Neural progenitor cell (in vitro differentiated cells): ENCODE results near the gene WNT5B. TPM values are rescaled to one million over a fixed set of nuclear protein-coding genes. Genes with fewer than 3 reads are reported as not detected.

Experiments used
- DNase-seq: peaks from one replicate; pipeline ENCODE4 v3.0.0-alpha.2; 2016; ENCODE audit warnings: low spot score
- H2AFZ ChIP-seq: fragments of 200-600 bp; sonication (generic); replicated peaks from 2 replicates; pipeline ENCODE4 v1.6.1; 2016; ENCODE audit warnings: antibody characterized with exemption
- H3F3A ChIP-seq: fragments of 200-600 bp; sonication (generic); 2 replicates; pipeline ENCODE4 v1.6.1; 2016; ENCODE audit warnings: antibody characterized with exemption, low read depth
- H3K27ac ChIP-seq: fragments of 200-600 bp; sonication (generic); 2 replicates; pipeline ENCODE4 v1.5.1; 2016; ENCODE audit warnings: mild to moderate bottlenecking
- H3K27me3 ChIP-seq: fragments of 200-600 bp; sonication (generic); 2 replicates; pipeline ENCODE4 v1.6.1; 2016; ENCODE audit warnings: mild to moderate bottlenecking, moderate library complexity
- H3K36me3 ChIP-seq: fragments of 200-600 bp; sonication (generic); 2 replicates; pipeline ENCODE4 v1.5.1; 2016
- H3K4me1 ChIP-seq: fragments of 200-600 bp; sonication (generic); 2 replicates; pipeline ENCODE4 v1.6.1; 2016; ENCODE audit warnings: mixed run types
- H3K4me2 ChIP-seq: fragments of 200-600 bp; sonication (generic); 2 replicates; pipeline ENCODE4 v1.6.1; 2016
- H3K4me3 ChIP-seq: fragments of 200-600 bp; sonication (generic); 2 replicates; pipeline ENCODE4 v1.5.1; 2016
- H3K79me2 ChIP-seq: fragments of 200-600 bp; sonication (generic); 2 replicates; pipeline ENCODE4 v1.6.1; 2016; ENCODE audit warnings: low read depth
- H3K9ac ChIP-seq: fragments of 200-600 bp; sonication (generic); 2 replicates; pipeline ENCODE4 v1.6.1; 2016
- H3K9me3 ChIP-seq: fragments of 200-600 bp; sonication (generic); 2 replicates; pipeline ENCODE4 v1.5.1; 2016; ENCODE audit warnings: low read depth
- H4K20me1 ChIP-seq: fragments of 200-600 bp; sonication (generic); 2 replicates; pipeline ENCODE4 v1.6.1; 2016; ENCODE audit warnings: low read depth
- H3K27ac Mint-ChIP-seq: 3 replicates; pipeline ENCODE4 v1.8.0; 2021; ENCODE audit warnings: mixed read lengths
- H3K27me3 Mint-ChIP-seq: 2 replicates; pipeline ENCODE4 v1.8.0; 2022; ENCODE audit warnings: low read depth, mild to moderate bottlenecking, inconsistent platforms, moderate library complexity, mixed read lengths; ENCODE audit not compliant: insufficient read depth
- H3K36me3 Mint-ChIP-seq: 3 replicates; pipeline ENCODE4 v1.8.0; 2021; ENCODE audit warnings: mixed read lengths
- H3K4me1 Mint-ChIP-seq: 3 replicates; pipeline ENCODE4 v1.8.0; 2021; ENCODE audit warnings: mixed read lengths
- H3K4me3 Mint-ChIP-seq: 3 replicates; pipeline ENCODE4 v1.8.0; 2021; ENCODE audit warnings: mild to moderate bottlenecking, moderate library complexity, mixed read lengths
- H3K9me3 Mint-ChIP-seq: 3 replicates; pipeline ENCODE4 v1.8.0; 2020; ENCODE audit warnings: mixed read lengths
- CTCF ChIP-seq: fragments of 200-600 bp; sonication (generic); IDR thresholded peaks from 2 replicates; pipeline ENCODE4 v1.5.1; 2017; ENCODE audit warnings: antibody characterized with exemption, mild to moderate bottlenecking
- EZH2 ChIP-seq: fragments of 200-600 bp; sonication (generic); IDR thresholded peaks from 2 replicates; pipeline ENCODE4 v1.6.1; 2017; ENCODE audit warnings: antibody characterized with exemption, mild to moderate bottlenecking, moderate library complexity
- EZH2phosphoT487 ChIP-seq: fragments of 200-600 bp; sonication (generic); IDR thresholded peaks from 2 replicates; pipeline ENCODE4 v1.6.1; 2017; ENCODE audit warnings: antibody characterized with exemption
- total RNA-seq: library from RNA; depleted of rRNA; stranded (reverse); fragments of >200 nt; gene quantifications from 2 replicates; pipeline ENCODE4 v1.2.3, GENCODE V29; 2015; ENCODE audit warnings: low replicate concordance

Gene WNT5B
- total RNA-seq, 1 donor from 2014 or later, result 43.7 TPM

GRCh38 chr12:1643905-1644533, 15.0 kb downstream of the WNT5B start:
- Mint-ChIP-seq H3K9me3 (no peaks in the 10 kb centered on the region), H3K27ac (peak overlapping the region; percentile 65), H3K27me3 (no peaks in the 10 kb centered on the region), H3K4me3 (peak overlapping the region; percentile 11), H3K36me3 (peaks cover 22% of the 10 kb centered on the region), H3K4me1 (peaks cover 38% of the 10 kb centered on the region)
- Histone ChIP-seq H3K27ac (no peak overlapping the region), H3K4me1 (no peaks in the 10 kb centered on the region), H3K4me3 (no peak overlapping the region), H2AFZ (no peak overlapping the region), H3K79me2 (no peaks in the 10 kb centered on the region), H3K9ac (no peak overlapping the region), H4K20me1 (peaks cover 26% of the 10 kb centered on the region), H3K27me3 (no peaks in the 10 kb centered on the region), H3F3A (no peaks in the 10 kb centered on the region), H3K9me3 (no peaks in the 10 kb centered on the region), H3K36me3 (no peaks in the 10 kb centered on the region), H3K4me2 (no peak overlapping the region)
- DNase-seq, result no peak
- TF ChIP-seq EZH2phosphoT487, result no peak
- TF ChIP-seq CTCF, result no peak
- TF ChIP-seq EZH2, result no peak

GRCh38 chr12:1644534-1645438, 15.8 kb downstream of the WNT5B start:
- Histone ChIP-seq H3K9ac (no peak overlapping the region), H3K4me2 (no peak overlapping the region)

DNA sequence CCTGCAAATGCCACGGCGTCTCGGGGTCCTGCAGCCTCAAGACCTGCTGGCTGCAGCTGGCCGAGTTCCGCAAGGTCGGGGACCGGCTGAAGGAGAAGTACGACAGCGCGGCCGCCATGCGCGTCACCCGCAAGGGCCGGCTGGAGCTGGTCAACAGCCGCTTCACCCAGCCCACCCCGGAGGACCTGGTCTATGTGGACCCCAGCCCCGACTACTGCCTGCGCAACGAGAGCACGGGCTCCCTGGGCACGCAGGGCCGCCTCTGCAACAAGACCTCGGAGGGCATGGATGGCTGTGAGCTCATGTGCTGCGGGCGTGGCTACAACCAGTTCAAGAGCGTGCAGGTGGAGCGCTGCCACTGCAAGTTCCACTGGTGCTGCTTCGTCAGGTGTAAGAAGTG, 16.8 kb downstream of the WNT5B start:
- Histone ChIP-seq H3K36me3 (no peaks in the 10 kb centered on the region), H3K27ac (no peak overlapping the region), H3K27me3 (no peaks in the 10 kb centered on the region), H3K79me2 (no peaks in the 10 kb centered on the region), H3K4me2 (no peak overlapping the region), H4K20me1 (peaks cover 19% of the 10 kb centered on the region), H2AFZ (no peak overlapping the region), H3K4me3 (no peak overlapping the region), H3K9me3 (no peaks in the 10 kb centered on the region), H3K4me1 (no peaks in the 10 kb centered on the region), H3F3A (no peaks in the 10 kb centered on the region), H3K9ac (no peak overlapping the region)
- Mint-ChIP-seq H3K4me3 (no peak overlapping the region), H3K27ac (no peak overlapping the region), H3K36me3 (peaks cover 21% of the 10 kb centered on the region), H3K4me1 (peaks cover 35% of the 10 kb centered on the region), H3K27me3 (no peaks in the 10 kb centered on the region), H3K9me3 (no peaks in the 10 kb centered on the region)
- DNase-seq, result no peak
- no peak for TF ChIP-seq EZH2phosphoT487
- no peak for TF ChIP-seq CTCF
- TF ChIP-seq EZH2, result no peak

More at GRCh38 chr12:1644534-1645438, 15.8 kb downstream of the WNT5B start:
- Histone ChIP-seq H3F3A (no peaks in the 10 kb centered on the region), H4K20me1 (peaks cover 26% of the 10 kb centered on the region), H3K4me1 (no peaks in the 10 kb centered on the region), H3K27me3 (no peaks in the 10 kb centered on the region), H3K79me2 (no peaks in the 10 kb centered on the region), H3K4me3 (no peak overlapping the region), H3K27ac (no peak overlapping the region), H3K9me3 (no peaks in the 10 kb centered on the region), H2AFZ (no peak overlapping the region), H3K36me3 (no peaks in the 10 kb centered on the region)
- TF ChIP-seq CTCF, result no peak
- no peak for TF ChIP-seq EZH2phosphoT487
- no peak for TF ChIP-seq EZH2
- Mint-ChIP-seq H3K4me3 (peak overlapping the region; percentile 49), H3K27ac (peak overlapping the region; percentile 50), H3K9me3 (no peaks in the 10 kb centered on the region), H3K4me1 (peaks cover 38% of the 10 kb centered on the region), H3K27me3 (no peaks in the 10 kb centered on the region), H3K36me3 (peaks cover 25% of the 10 kb centered on the region)
- no peak for DNase-seq
